Keratinocyte (primary cell): ENCODE data around the gene CAPN2. TPM values are rescaled to one million over a fixed set of nuclear protein-coding genes. Genes with fewer than 3 reads are reported as not detected.

Source experiments
- DNase-seq: peaks from one replicate; pipeline ENCODE4 v3.0.0-alpha.2; 2011; ENCODE audit warnings: low read depth, missing footprints, low spot score
- FAIRE-seq: peaks from 2 replicates; lab custom pipeline; 2011; peaks lifted over from hg19 to GRCh38; lab: Jason Lieb, UNC
- H2AFZ ChIP-seq: 2 replicates; pipeline ENCODE4 v1.6.0; 2012; ENCODE audit warnings: low read length, control low read depth, inconsistent platforms; ENCODE audit not compliant: control insufficient read depth
- H3K27ac ChIP-seq: 2 replicates; pipeline ENCODE4 v1.5.1; 2011; ENCODE audit warnings: low read length; ENCODE audit not compliant: control insufficient read depth, insufficient read depth
- H3K27me3 ChIP-seq: 3 replicates; pipeline ENCODE4 v1.6.0; 2011; ENCODE audit warnings: low read length; ENCODE audit not compliant: control insufficient read depth, insufficient read depth; ENCODE audit errors: extremely low read depth
- H3K36me3 ChIP-seq, 2 experiments: 2 replicates in 1 of 2; 3 replicates in 1 of 2; pipeline ENCODE4 v1.5.1; 2011; ENCODE audit warnings: low read length in 2 of 2, mild to moderate bottlenecking in 1 of 2; ENCODE audit not compliant: control insufficient read depth in 2 of 2, insufficient read depth in 2 of 2; ENCODE audit errors: extremely low read depth in 1 of 2
- H3K4me1 ChIP-seq: 3 replicates; pipeline ENCODE4 v1.5.1; 2011; ENCODE audit warnings: low read length; ENCODE audit not compliant: control insufficient read depth, insufficient read depth; ENCODE audit errors: extremely low read depth
- H3K4me2 ChIP-seq: 3 replicates; pipeline ENCODE4 v1.6.0; 2011; ENCODE audit warnings: low read depth, low read length; ENCODE audit not compliant: control insufficient read depth, insufficient read depth; ENCODE audit errors: extremely low read depth
- H3K4me3 ChIP-seq, 3 experiments: fragments of 200-600 bp in 1 of 3; sonication (generic) in 1 of 3; 2 replicates in 2 of 3; 3 replicates in 1 of 3; pipeline ENCODE4 v1.5.1; 2011 to 2016; ENCODE audit warnings: low read length in 3 of 3, mild to moderate bottlenecking in 3 of 3, control low read depth in 2 of 3, inconsistent platforms in 1 of 3, low read depth in 1 of 3, mixed read lengths in 1 of 3, mixed run types in 1 of 3, moderate library complexity in 1 of 3; ENCODE audit not compliant: control insufficient read depth in 2 of 3, insufficient read depth in 2 of 3; ENCODE audit errors: extremely low read depth in 1 of 3
- H3K79me2 ChIP-seq: 2 replicates; pipeline ENCODE4 v1.6.0; 2012; ENCODE audit warnings: low read length; ENCODE audit not compliant: control insufficient read depth, insufficient read depth
- H3K9ac ChIP-seq: 3 replicates; pipeline ENCODE4 v1.6.0; 2011; ENCODE audit warnings: low read length; ENCODE audit not compliant: control insufficient read depth, insufficient read depth; ENCODE audit errors: extremely low read depth
- H3K9me1 ChIP-seq: 3 replicates; pipeline ENCODE4 v1.6.0; 2011; ENCODE audit warnings: low read length; ENCODE audit not compliant: control insufficient read depth, insufficient read depth; ENCODE audit errors: extremely low read depth
- H3K9me3 ChIP-seq: 2 replicates; pipeline ENCODE4 v1.5.1; 2012; ENCODE audit warnings: low read depth, low read length; ENCODE audit not compliant: control insufficient read depth
- H4K20me1 ChIP-seq: 3 replicates; pipeline ENCODE4 v1.6.0; 2011; ENCODE audit warnings: low read length; ENCODE audit not compliant: control insufficient read depth, insufficient read depth; ENCODE audit errors: extremely low read depth
- EZH2 ChIP-seq: IDR thresholded peaks from one replicate; pipeline ENCODE4 v1.6.1; 2012; ENCODE audit warnings: inconsistent platforms, mild to moderate bottlenecking, low read length, moderate library complexity
- dilution Hi-C: fragments of 300-500 bp; cut with MboI; formaldehyde crosslinking; loops from one replicate; pipeline ENCODE4 v1.7.0; 2020; ENCODE audit warnings: low sequenced_read_pairs; ENCODE audit not compliant: extremely low pct_ligation_motif_present
- polyA plus RNA-seq, 5 experiments: library from polyadenylated mRNA; depleted of rRNA in 3 of 5; stranded (reverse) in 3 of 5; stranded (forward) in 1 of 5; unstranded in 1 of 5; fragments of >200 nt; gene quantifications; 1 replicate in 1 of 5; 2 replicates in 3 of 5; 3 replicates in 1 of 5; pipeline versions ENCODE4 v1.2.1 to v1.2.3, GENCODE V29; 2011 to 2012; ENCODE audit warnings: missing spikeins in 2 of 5, low read depth in 1 of 5, low replicate concordance in 1 of 5
- TF ChIP-seq, protein P1 (sequence below), 3 experiments: IDR thresholded peaks in 1 of 3; conservative IDR thresholded peaks in 1 of 3; optimal IDR thresholded peaks in 1 of 3; 2 replicates in 2 of 3; 3 replicates in 1 of 3; pipeline versions ENCODE3 to v1.5.1; 2011; ENCODE audit warnings: low read length in 3 of 3, mild to moderate bottlenecking in 3 of 3, moderate library complexity in 2 of 3, control low read depth in 1 of 3, inconsistent platforms in 1 of 3; ENCODE audit not compliant: insufficient read depth in 2 of 3; ENCODE audit errors: extremely low read depth in 1 of 3

Gene CAPN2
- polyA plus RNA-seq, 1 donor (not counting 4 experiments of a cell fraction or from before 2014, with no cell fraction given): 366 TPM

DNA sequence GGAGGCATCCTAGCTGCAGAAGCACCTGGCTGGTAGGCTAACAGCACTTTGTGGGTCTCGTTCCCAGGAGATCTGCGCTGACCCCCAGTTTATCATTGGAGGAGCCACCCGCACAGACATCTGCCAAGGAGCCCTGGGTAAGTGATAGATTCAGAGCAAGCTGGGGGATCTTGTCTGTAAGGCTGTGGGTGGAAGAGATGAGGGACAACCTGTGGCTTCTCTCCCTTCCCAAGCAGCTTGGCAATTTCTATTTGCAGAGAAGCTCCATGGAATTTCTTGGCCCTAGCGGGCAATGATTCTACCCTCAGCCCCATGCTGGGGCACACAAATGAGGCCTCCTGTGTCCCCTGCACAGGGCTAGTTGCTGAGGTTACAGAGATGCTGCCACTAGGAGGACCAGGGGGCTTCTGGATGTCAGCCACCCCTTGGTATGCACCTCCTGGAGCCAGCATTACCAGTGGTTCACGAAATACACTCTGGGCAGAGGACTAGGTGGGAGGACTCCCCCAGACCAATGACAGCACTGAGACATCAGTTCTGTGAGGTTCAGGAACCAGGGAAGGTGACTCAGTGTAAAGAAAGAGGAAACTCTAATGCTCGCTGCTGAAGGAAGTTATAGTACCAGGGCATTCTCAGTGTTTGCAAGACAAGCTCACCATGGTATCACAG, 5.5 kb downstream of the CAPN2 start:
- no peaks in the 10 kb centered on the region for H3K27me3 ChIP-seq
- H3K4me2 ChIP-seq: no peak overlapping the region
- no peak for DNase-seq
- H4K20me1 ChIP-seq: peaks cover 21% of the 10 kb centered on the region
- H2AFZ ChIP-seq: no peak overlapping the region
- no peak overlapping the region for H3K4me3 ChIP-seq
- no peaks in the 10 kb centered on the region for H3K9me1 ChIP-seq
- no peaks in the 10 kb centered on the region for H3K9me3 ChIP-seq
- TF ChIP-seq, protein P1, sequence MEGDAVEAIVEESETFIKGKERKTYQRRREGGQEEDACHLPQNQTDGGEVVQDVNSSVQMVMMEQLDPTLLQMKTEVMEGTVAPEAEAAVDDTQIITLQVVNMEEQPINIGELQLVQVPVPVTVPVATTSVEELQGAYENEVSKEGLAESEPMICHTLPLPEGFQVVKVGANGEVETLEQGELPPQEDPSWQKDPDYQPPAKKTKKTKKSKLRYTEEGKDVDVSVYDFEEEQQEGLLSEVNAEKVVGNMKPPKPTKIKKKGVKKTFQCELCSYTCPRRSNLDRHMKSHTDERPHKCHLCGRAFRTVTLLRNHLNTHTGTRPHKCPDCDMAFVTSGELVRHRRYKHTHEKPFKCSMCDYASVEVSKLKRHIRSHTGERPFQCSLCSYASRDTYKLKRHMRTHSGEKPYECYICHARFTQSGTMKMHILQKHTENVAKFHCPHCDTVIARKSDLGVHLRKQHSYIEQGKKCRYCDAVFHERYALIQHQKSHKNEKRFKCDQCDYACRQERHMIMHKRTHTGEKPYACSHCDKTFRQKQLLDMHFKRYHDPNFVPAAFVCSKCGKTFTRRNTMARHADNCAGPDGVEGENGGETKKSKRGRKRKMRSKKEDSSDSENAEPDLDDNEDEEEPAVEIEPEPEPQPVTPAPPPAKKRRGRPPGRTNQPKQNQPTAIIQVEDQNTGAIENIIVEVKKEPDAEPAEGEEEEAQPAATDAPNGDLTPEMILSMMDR (optimal IDR thresholded peaks at IDR 0.05 in 1 of 3, IDR thresholded peaks at IDR 0.05 in 1 of 3, conservative IDR thresholded peaks at IDR 0.05 in 1 of 3; ENCODE audit: extremely low read depth in 1 of 3, insufficient read depth in 2 of 3, low read length in 3 of 3): no peak
- no peak for TF ChIP-seq EZH2
- H3K27ac ChIP-seq: no peak overlapping the region
- H3K9ac ChIP-seq: no peak overlapping the region
- dilution Hi-C loops: no loop called here
- peaks cover 36 to 67% of the 10 kb centered on the region in 2 experiments for H3K36me3 ChIP-seq
- no peak for FAIRE-seq
- H3K4me1 ChIP-seq: peaks cover 50% of the 10 kb centered on the region
- peaks cover 96% of the 10 kb centered on the region for H3K79me2 ChIP-seq

DNA sequence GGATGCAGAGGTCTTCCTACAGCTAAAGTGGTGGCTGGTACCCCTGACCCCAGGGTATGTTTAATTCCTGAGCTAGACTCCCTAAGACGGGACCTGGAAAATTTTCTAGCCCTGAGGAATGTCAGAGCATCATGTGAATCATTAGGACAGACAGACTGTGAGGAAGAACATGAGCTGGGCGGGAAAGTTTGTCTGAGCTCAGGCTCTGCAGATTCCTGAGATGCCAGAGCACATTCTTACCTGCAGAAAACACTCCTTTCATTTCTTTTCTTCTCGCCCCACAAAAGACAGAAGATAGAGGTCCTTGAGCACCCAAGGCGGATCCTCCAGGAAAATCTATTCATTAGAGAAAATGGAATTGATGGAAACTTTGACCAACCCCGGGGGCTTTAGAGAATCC, 6.5 kb downstream of the CAPN2 start:
- Histone ChIP-seq H3K27ac (no peak overlapping the region), H4K20me1 (peaks cover 21% of the 10 kb centered on the region), H3K36me3 (peaks cover 41 to 71% of the 10 kb centered on the region in 2 experiments), H3K9ac (no peak overlapping the region), H3K4me3 (no peak overlapping the region), H3K4me1 (peaks cover 50% of the 10 kb centered on the region), H3K79me2 (peaks cover 95% of the 10 kb centered on the region), H3K9me3 (no peaks in the 10 kb centered on the region), H3K4me2 (no peak overlapping the region), H3K9me1 (no peaks in the 10 kb centered on the region), H3K27me3 (no peaks in the 10 kb centered on the region), H2AFZ (no peak overlapping the region)
- dilution Hi-C loops: no loop called here
- TF ChIP-seq EZH2: no peak
- TF ChIP-seq, protein P1 (optimal IDR thresholded peaks at IDR 0.05 in 1 of 3, IDR thresholded peaks at IDR 0.05 in 1 of 3, conservative IDR thresholded peaks at IDR 0.05 in 1 of 3; ENCODE audit: extremely low read depth in 1 of 3, insufficient read depth in 2 of 3, low read length in 3 of 3): no peak
- no peak for DNase-seq
- FAIRE-seq: peak; percentile 67
